ENCODE data around the gene DDIT4. TPM values are rescaled to one million over a fixed set of nuclear protein-coding genes. Genes with fewer than 3 reads are reported as not detected.
A peak's percentile ranks its signal among the peaks of the same experiment; 100 is the strongest.

The DDIT4 gene
- total RNA-seq, 2 experiments from 2014 or later, result 750 to 1,039 TPM

- no peaks in the 10 kb centered on the region for H3K27me3 Mint-ChIP-seq
These were observed 14.1 kb upstream of the DDIT4 start for GRCh38 chr10:72259491-72260238.

GRCh38 chr10:72260239-72260975, 13.3 kb upstream of the DDIT4 start:
- intact Hi-C loops (cut with DNase I, micrococcal nuclease), result loop anchor here (1.0 to 2.0 kb wide), 6 partner anchors 12 to 488 kb away; partner anchors contain the start of genes ANAPC16 (in 1 of the 2), ASCC1 (in 1 of the 2) and VSIR (in 1 of the 2)
- Mint-ChIP-seq H3K27ac (peak overlapping the region; percentile 97), H3K4me3 (peak overlapping the region; percentile 78), H3K9me3 (ENCODE audit: low read depth) (no peaks in the 10 kb centered on the region), H3K27me3 (no peaks in the 10 kb centered on the region), H3K4me1 (peaks cover 69% of the 10 kb centered on the region), H3K36me3 (ENCODE audit: low read depth) (no peaks in the 10 kb centered on the region)
- peak; percentile 75 for ATAC-seq
- POLR2A ChIA-PET, result interaction anchor here (0.6 to 3.3 kb wide), 18 partner anchors 12 to 181 kb away, joined by 3 to 34 read pairs (median 7); partner anchors contain the start of genes DDIT4 and DNAJB12
- CTCF ChIA-PET, result interaction anchor here (0.6 to 3.3 kb wide), 17 partner anchors 9 to 443 kb away, joined by 3 to 18 read pairs (median 5); partner anchors contain the start of gene DDIT4
- DNase-seq, result peak; percentile 97

More at GRCh38 chr10:72259491-72260238, 14.1 kb upstream of the DDIT4 start:
- POLR2A ChIA-PET, result interaction anchor here (0.6 to 3.3 kb wide), 11 partner anchors 11 to 180 kb away, joined by 3 to 34 read pairs (median 10); partner anchors contain the start of genes DDIT4 and DNAJB12
- no peaks in the 10 kb centered on the region for H3K36me3 Mint-ChIP-seq (ENCODE audit: low read depth)
- no peak for ATAC-seq
- H3K4me3 Mint-ChIP-seq, result peak overlapping the region; percentile 78
- CTCF ChIA-PET, result interaction anchor here (0.6 to 3.3 kb wide), 14 partner anchors 8 to 91 kb away, joined by 3 to 18 read pairs (median 6); partner anchors contain the start of gene DDIT4
- no peaks in the 10 kb centered on the region for H3K9me3 Mint-ChIP-seq (ENCODE audit: low read depth)
- intact Hi-C loops (cut with DNase I, micrococcal nuclease), result loop anchor here (1.0 to 2.0 kb wide), 6 partner anchors 11 to 487 kb away; partner anchors contain the start of genes ANAPC16 (in 1 of the 2), ASCC1 (in 1 of the 2) and VSIR (in 1 of the 2)
- H3K27ac Mint-ChIP-seq, result peak overlapping the region; percentile 97
- DNase-seq, result peak; percentile 52
- peaks cover 73% of the 10 kb centered on the region for H3K4me1 Mint-ChIP-seq

GRCh38 chr10:72260976-72261783, 12.5 kb upstream of the DDIT4 start:
- ChIA-PET POLR2A (interaction anchor here (0.7 to 3.3 kb wide), 17 partner anchors 12 to 182 kb away, joined by 3 to 34 read pairs (median 8); partner anchors contain the start of gene DDIT4), CTCF (interaction anchor here (0.7 to 3.3 kb wide), 15 partner anchors 11 to 207 kb away, joined by 3 to 18 read pairs (median 5); partner anchors contain the start of gene DDIT4)
- Mint-ChIP-seq H3K27me3 (no peaks in the 10 kb centered on the region), H3K36me3 (ENCODE audit: low read depth) (no peaks in the 10 kb centered on the region), H3K27ac (peak overlapping the region; percentile 97), H3K9me3 (ENCODE audit: low read depth) (no peaks in the 10 kb centered on the region), H3K4me3 (peak overlapping the region; percentile 78), H3K4me1 (peaks cover 66% of the 10 kb centered on the region)
- ATAC-seq, result peak; percentile 57
- DNase-seq, result peak; percentile 83
- intact Hi-C loops (cut with DNase I, micrococcal nuclease), result loop anchor here (1.0 to 2.0 kb wide), 12 partner anchors 12 to 488 kb away; partner anchors contain the start of genes DDIT4 (in 2 of the 2), ANAPC16 (in 1 of the 2), ASCC1 (in 1 of the 2) and VSIR (in 1 of the 2)

- ATAC-seq (peak; percentile 46), DNase-seq (no peak)
- ChIA-PET CTCF (interaction anchor here (0.6 to 2.5 kb wide), 7 partner anchors 29 to 199 kb away, joined by 3 to 13 read pairs (median 5); no protein-coding TSS in a partner anchor), POLR2A (interaction anchor here (1.8 to 3.3 kb wide), 4 partner anchors 11 to 65 kb away, joined by 10 to 34 read pairs (median 23); partner anchors contain the start of gene DDIT4)
- peak overlapping the region; percentile 78 for H3K4me3 Mint-ChIP-seq
- H3K27ac Mint-ChIP-seq, result peak overlapping the region; percentile 97
- peaks cover 61% of the 10 kb centered on the region for H3K4me1 Mint-ChIP-seq
- no peaks in the 10 kb centered on the region for H3K9me3 Mint-ChIP-seq (ENCODE audit: low read depth)
- H3K27me3 Mint-ChIP-seq, result no peaks in the 10 kb centered on the region
- no peaks in the 10 kb centered on the region for H3K36me3 Mint-ChIP-seq (ENCODE audit: low read depth)
- intact Hi-C loops (cut with DNase I, micrococcal nuclease), result loop anchor here (1.0 to 2.0 kb wide), 9 partner anchors 11 to 489 kb away; partner anchors contain the start of genes DDIT4 (in 2 of the 2) and VSIR (in 1 of the 2)
These were observed 11.8 kb upstream of the DDIT4 start for GRCh38 chr10:72261784-72262404.

GRCh38 chr10:72263613-72264241, 10.0 kb upstream of the DDIT4 start:
- no peaks in the 10 kb centered on the region for H3K27me3 Mint-ChIP-seq
- H3K4me3 Mint-ChIP-seq, result peak overlapping the region; percentile 36
- ChIA-PET CTCF (interaction anchor here (0.6 to 1.3 kb wide), 4 partner anchors 28 to 73 kb away, joined by 3 to 8 read pairs (median 4); no protein-coding TSS in a partner anchor), POLR2A (interaction anchor here (1.1 kb wide), 1 partner anchor 10 kb away, joined by 3 read pairs; no protein-coding TSS in a partner anchor)
- DNase-seq (peak; percentile 57), ATAC-seq (no peak)
- intact Hi-C loops (cut with DNase I, micrococcal nuclease), result no loop called here
- peaks cover 49% of the 10 kb centered on the region for H3K4me1 Mint-ChIP-seq
- H3K9me3 Mint-ChIP-seq (ENCODE audit: low read depth), result no peaks in the 10 kb centered on the region
- H3K27ac Mint-ChIP-seq, result peak overlapping the region; percentile 92
- no peaks in the 10 kb centered on the region for H3K36me3 Mint-ChIP-seq (ENCODE audit: low read depth)

- POLR2A ChIA-PET, result interaction anchor here (1.1 kb wide), 1 partner anchor 9 kb away, joined by 3 read pairs; no protein-coding TSS in a partner anchor
- Mint-ChIP-seq H3K36me3 (ENCODE audit: low read depth) (no peaks in the 10 kb centered on the region), H3K4me3 (no peak overlapping the region), H3K9me3 (ENCODE audit: low read depth) (no peaks in the 10 kb centered on the region), H3K27me3 (no peaks in the 10 kb centered on the region), H3K4me1 (peaks cover 42% of the 10 kb centered on the region), H3K27ac (peak overlapping the region; percentile 47)
- CTCF ChIA-PET, result interaction anchor here (0.5 to 1.3 kb wide), 5 partner anchors 11 to 72 kb away, joined by 3 to 8 read pairs (median 3); no protein-coding TSS in a partner anchor
- ATAC-seq, result no peak
- DNase-seq, result no peak
- intact Hi-C loops (cut with DNase I, micrococcal nuclease), result no loop called here
These were observed 9.2 kb upstream of the DDIT4 start for GRCh38 chr10:72264536-72264935.

GRCh38 chr10:72265508-72265907, 8.2 kb upstream of the DDIT4 start:
- POLR2A ChIA-PET, result no interaction called here
- H3K4me1 Mint-ChIP-seq, result peaks cover 36% of the 10 kb centered on the region
- ATAC-seq, result no peak
- H3K4me3 Mint-ChIP-seq, result no peak overlapping the region
- intact Hi-C loops (cut with DNase I, micrococcal nuclease), result no loop called here
- no peaks in the 10 kb centered on the region for H3K36me3 Mint-ChIP-seq (ENCODE audit: low read depth)
- CTCF ChIA-PET, result interaction anchor here (1.1 kb wide), 1 partner anchor 9 kb away, joined by 4 read pairs; no protein-coding TSS in a partner anchor
- H3K27ac Mint-ChIP-seq, result no peak overlapping the region
- no peaks in the 10 kb centered on the region for H3K27me3 Mint-ChIP-seq
- no peak for DNase-seq
- no peaks in the 10 kb centered on the region for H3K9me3 Mint-ChIP-seq (ENCODE audit: low read depth)

- Mint-ChIP-seq H3K4me1 (peaks cover 42% of the 10 kb centered on the region), H3K9me3 (ENCODE audit: low read depth) (no peaks in the 10 kb centered on the region), H3K4me3 (no peak overlapping the region), H3K36me3 (ENCODE audit: low read depth) (no peaks in the 10 kb centered on the region), H3K27me3 (no peaks in the 10 kb centered on the region), H3K27ac (peak overlapping the region; percentile 19)
- POLR2A ChIA-PET, result no interaction called here
- ATAC-seq, result no peak
- no peak for DNase-seq
- intact Hi-C loops (cut with DNase I, micrococcal nuclease), result no loop called here
- CTCF ChIA-PET, result interaction anchor here (0.7 to 1.1 kb wide), 3 partner anchors 8 to 149 kb away, joined by 3 to 4 read pairs (median 4); no protein-coding TSS in a partner anchor
These were observed 7.5 kb upstream of the DDIT4 start for GRCh38 chr10:72265990-72266865.

GRCh38 chr10:72267381-72267780, 6.3 kb upstream of the DDIT4 start:
- POLR2A ChIA-PET, result no interaction called here
- H3K4me3 Mint-ChIP-seq, result no peak overlapping the region

More at GRCh38 chr10:72267381-72267780, 6.3 kb upstream of the DDIT4 start:
- no peaks in the 10 kb centered on the region for H3K36me3 Mint-ChIP-seq (ENCODE audit: low read depth)
- H3K27me3 Mint-ChIP-seq, result no peaks in the 10 kb centered on the region
- no peaks in the 10 kb centered on the region for H3K9me3 Mint-ChIP-seq (ENCODE audit: low read depth)
- CTCF ChIA-PET, result interaction anchor here (0.6 to 0.9 kb wide), 2 partner anchors 10 to 38 kb away, joined by 3 read pairs; no protein-coding TSS in a partner anchor
- ATAC-seq (no peak), DNase-seq (no peak)
- H3K27ac Mint-ChIP-seq, result no peak overlapping the region
- intact Hi-C loops (cut with DNase I, micrococcal nuclease), result no loop called here
- H3K4me1 Mint-ChIP-seq, result peaks cover 36% of the 10 kb centered on the region

Data from activated CD4-positive, alpha-beta T cell treated with anti-CD3 and anti-CD28 coated beads for 36 hours (primary cell).